ENCODE results near the gene NDUFAF3.

GRCh38 chr3:49006408-49007067, 15.4 kb upstream of the NDUFAF3 start:
- TF ChIP-seq POLR2A (IDR thresholded peaks at IDR 0.05) (no peak), CTCF (IDR thresholded peaks at IDR 0.05) (no peak), POLR2AphosphoS5 (IDR thresholded peaks at IDR 0.05) (no peak)

Measured in prostate gland (tissue), 2 donors.